Measurements from ENCODE around the gene PPARD. TPM values are rescaled to one million over a fixed set of nuclear protein-coding genes. Genes with fewer than 3 reads are reported as not detected.

PPARD gene
- total RNA-seq, 4 donors from 2014 or later = 1.5 to 26.6 (median 7.8) TPM

- H3K4me1 ChIP-seq = no peaks in the 10 kb centered on the region
- H3K27ac ChIP-seq = no peak overlapping the region
- no peak overlapping the region for H3K4me3 ChIP-seq
- DNase-seq = no peak
- H3K36me3 ChIP-seq = no peaks in the 10 kb centered on the region
- no peaks in the 10 kb centered on the region for H3K9me3 ChIP-seq
- intact Hi-C loops (cut with DNase I; ENCODE audit: low total_unique reads) = no loop called here
- TF ChIP-seq POLR2A (IDR thresholded peaks at IDR 0.05) (no peak), CTCF (IDR thresholded peaks at IDR 0.05) (no peak)
- no peaks in the 10 kb centered on the region for H3K27me3 ChIP-seq
Observed at GRCh38 chr6:35463292-35463691, 120.9 kb downstream of the PPARD start.

GRCh38 chr6:35465646-35466045 is 123.3 kb downstream of the PPARD start:
- H3K36me3 ChIP-seq = no peaks in the 10 kb centered on the region
- no peaks in the 10 kb centered on the region for H3K9me3 ChIP-seq
- H3K27ac ChIP-seq = no peak overlapping the region
- no peak for DNase-seq
- no peak overlapping the region for H3K4me3 ChIP-seq
- intact Hi-C loops (cut with DNase I; ENCODE audit: low total_unique reads) = no loop called here
- no peaks in the 10 kb centered on the region for H3K27me3 ChIP-seq
- TF ChIP-seq POLR2A (IDR thresholded peaks at IDR 0.05) = no peak
- no peak for TF ChIP-seq CTCF (IDR thresholded peaks at IDR 0.05)
- peaks cover 0 to 7% of the 10 kb centered on the region in 2 donors for H3K4me1 ChIP-seq

- Histone ChIP-seq H3K36me3 (no peaks in the 10 kb centered on the region), H3K4me3 (peak within 1 kb of the TSS; percentile 67 to 71), H3K4me1 (peaks cover 0 to 7% of the 10 kb centered on the region in 2 donors), H3K27me3 (no peaks in the 10 kb centered on the region), H3K9me3 (no peaks in the 10 kb centered on the region), H3K27ac (peak within 1 kb of the TSS; percentile 85 to 93)
- intact Hi-C loops (cut with DNase I; ENCODE audit: low total_unique reads) = no loop called here
- DNase-seq = peak; percentile 97 to 98
- TF ChIP-seq POLR2A (IDR thresholded peaks at IDR 0.05) (peak; percentile 85 to 96), CTCF (IDR thresholded peaks at IDR 0.05) (peak; percentile 98 to 99 (median 98))
Observed at GRCh38 chr6:35468181-35468979, 126.0 kb downstream of the PPARD start, which contains the start of gene RPL10A. Gene RPL10A, plus strand, starts transcription at chr6:35468401. Its CDS starts 34 bp downstream, at chr6:35468435.

GRCh38 chr6:35468980-35469750 is 126.8 kb downstream of the PPARD start:
- Histone ChIP-seq H3K4me1 (peaks cover 0 to 7% of the 10 kb centered on the region in 2 donors), H3K9me3 (no peaks in the 10 kb centered on the region), H3K27me3 (no peaks in the 10 kb centered on the region), H3K27ac (peak overlapping the region; percentile 85 to 93), H3K4me3 (peak overlapping the region; percentile 67 to 71), H3K36me3 (no peaks in the 10 kb centered on the region)
- TF ChIP-seq CTCF (IDR thresholded peaks at IDR 0.05) = no peak
- no peak for TF ChIP-seq POLR2A (IDR thresholded peaks at IDR 0.05)
- intact Hi-C loops (cut with DNase I; ENCODE audit: low total_unique reads) = no loop called here
- DNase-seq = peak in 1 of 2 donors; percentile 53

Data from uterus (tissue), 4 donors.